Suprapubic skin (tissue), 4 donors: Measurements from ENCODE around the gene PLB1.

Experiments used
- EP300 ChIP-seq: sonication (generic); formaldehyde crosslinking; IDR thresholded peaks from one replicate; pipeline ENCODE4 v1.6.1; 2017; ENCODE audit warnings: antibody characterized with exemption
- POLR2A ChIP-seq, 2 donors: fragments of 450-650 bp; IDR thresholded peaks; one replicate each; pipeline ENCODE4 v1.6.1; 2017; ENCODE audit warnings: antibody characterized with exemption in 2 of 2, mild to moderate bottlenecking in 2 of 2, moderate library complexity in 2 of 2
- POLR2AphosphoS5 ChIP-seq, 3 donors: sonication (generic); formaldehyde crosslinking; IDR thresholded peaks; one replicate each; pipeline ENCODE4 v1.6.1; 2017; ENCODE audit warnings: antibody characterized with exemption in 3 of 3
- TF ChIP-seq, protein P1 (sequence below), 2 donors: fragments of 200-600 bp in 1 of 2; fragments of 450-650 bp in 1 of 2; sonication (generic) in 1 of 2; IDR thresholded peaks; one replicate each; pipeline ENCODE4 v1.5.1; 2016 to 2019; ENCODE audit warnings: antibody characterized with exemption in 2 of 2, mild to moderate bottlenecking in 1 of 2, moderate library complexity in 1 of 2

DNA sequence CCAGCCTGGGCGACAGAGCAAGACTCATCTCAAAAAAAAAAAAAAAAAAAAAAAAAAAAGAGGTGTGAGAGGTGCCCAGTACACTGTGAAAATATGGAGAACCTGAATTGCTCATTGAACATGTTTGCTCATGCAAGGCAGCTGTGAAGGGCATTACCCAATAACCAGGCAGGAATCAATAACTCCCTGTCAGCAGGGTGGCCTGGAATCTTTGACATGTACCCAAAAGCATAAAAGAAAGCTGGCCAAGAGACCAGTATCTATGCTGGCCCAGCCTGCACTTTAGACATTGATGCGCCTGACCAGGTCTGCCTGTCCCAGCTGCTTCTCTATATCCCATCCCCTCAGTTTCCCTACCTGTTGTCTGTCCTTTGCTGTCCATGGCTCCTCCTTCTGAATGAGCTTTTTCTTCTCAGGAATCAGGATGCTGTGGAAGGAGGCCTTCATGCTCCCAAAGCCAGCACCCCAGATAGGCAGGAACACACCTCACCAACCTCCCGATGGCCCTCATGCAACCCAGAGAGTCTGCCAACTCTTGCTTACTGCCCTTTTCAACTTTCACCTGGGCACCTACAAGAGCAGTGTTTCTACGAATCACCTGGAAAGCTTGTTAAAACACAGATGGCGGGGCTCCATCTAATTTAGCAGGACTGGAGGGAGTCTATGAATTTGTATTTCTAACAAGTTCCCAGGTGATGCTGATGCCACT is 172.4 kb downstream of the PLB1 start:
- TF ChIP-seq POLR2A (IDR thresholded peaks at IDR 0.05), result no peak
- no peak for TF ChIP-seq POLR2AphosphoS5 (IDR thresholded peaks at IDR 0.05)
- TF ChIP-seq, protein P1, sequence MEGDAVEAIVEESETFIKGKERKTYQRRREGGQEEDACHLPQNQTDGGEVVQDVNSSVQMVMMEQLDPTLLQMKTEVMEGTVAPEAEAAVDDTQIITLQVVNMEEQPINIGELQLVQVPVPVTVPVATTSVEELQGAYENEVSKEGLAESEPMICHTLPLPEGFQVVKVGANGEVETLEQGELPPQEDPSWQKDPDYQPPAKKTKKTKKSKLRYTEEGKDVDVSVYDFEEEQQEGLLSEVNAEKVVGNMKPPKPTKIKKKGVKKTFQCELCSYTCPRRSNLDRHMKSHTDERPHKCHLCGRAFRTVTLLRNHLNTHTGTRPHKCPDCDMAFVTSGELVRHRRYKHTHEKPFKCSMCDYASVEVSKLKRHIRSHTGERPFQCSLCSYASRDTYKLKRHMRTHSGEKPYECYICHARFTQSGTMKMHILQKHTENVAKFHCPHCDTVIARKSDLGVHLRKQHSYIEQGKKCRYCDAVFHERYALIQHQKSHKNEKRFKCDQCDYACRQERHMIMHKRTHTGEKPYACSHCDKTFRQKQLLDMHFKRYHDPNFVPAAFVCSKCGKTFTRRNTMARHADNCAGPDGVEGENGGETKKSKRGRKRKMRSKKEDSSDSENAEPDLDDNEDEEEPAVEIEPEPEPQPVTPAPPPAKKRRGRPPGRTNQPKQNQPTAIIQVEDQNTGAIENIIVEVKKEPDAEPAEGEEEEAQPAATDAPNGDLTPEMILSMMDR (IDR thresholded peaks at IDR 0.05), result no peak
- no peak for TF ChIP-seq EP300
